ENCODE results near the gene HSF5.

Gene HSF5

GRCh38 chr17:58373923-58374322 is 114.3 kb downstream of the HSF5 start:
- no peak for ATAC-seq
- TF ChIP-seq CSDC2 (CRISPR knock-in tag; IDR thresholded peaks at IDR 0.05): no peak
- TF ChIP-seq SNAI2 (CRISPR knock-in tag; IDR thresholded peaks at IDR 0.05): no peak
- TF ChIP-seq CREB5 (CRISPR knock-in tag; IDR thresholded peaks at IDR 0.05; ENCODE audit: low read depth): no peak
- TF ChIP-seq ZNF565 (CRISPR knock-in tag; conservative IDR thresholded peaks at IDR 0.05; ENCODE audit: low read depth): no peak
- TF ChIP-seq BACH2 (CRISPR knock-in tag; IDR thresholded peaks at IDR 0.05; ENCODE audit: borderline replicate concordance): no peak
- no peak for TF ChIP-seq POU6F1 (CRISPR knock-in tag; IDR thresholded peaks at IDR 0.05; ENCODE audit: borderline replicate concordance, low read depth)
- no peak for TF ChIP-seq ZFP3 (CRISPR knock-in tag; IDR thresholded peaks at IDR 0.05)
- no peak for TF ChIP-seq ARNTL (CRISPR knock-in tag; IDR thresholded peaks at IDR 0.05; ENCODE audit: borderline replicate concordance, low read depth)

GRCh38 chr17:58373003-58373402 is 115.2 kb downstream of the HSF5 start:
- no peak for ATAC-seq

GRCh38 chr17:58371300-58371950 is 116.8 kb downstream of the HSF5 start:
- ATAC-seq: no peak
- no peak for TF ChIP-seq RARB (CRISPR knock-in tag; IDR thresholded peaks at IDR 0.05)

More at GRCh38 chr17:58373003-58373402, 115.2 kb downstream of the HSF5 start:
- no peak for TF ChIP-seq ESRRG (CRISPR knock-in tag; IDR thresholded peaks at IDR 0.05)
- no peak for TF ChIP-seq PATZ1 (CRISPR knock-in tag; IDR thresholded peaks at IDR 0.05; ENCODE audit: borderline replicate concordance)
- no peak for TF ChIP-seq ZNF565 (CRISPR knock-in tag; conservative IDR thresholded peaks at IDR 0.05; ENCODE audit: low read depth)

- no peak for ATAC-seq
- TF ChIP-seq RARB (CRISPR knock-in tag; IDR thresholded peaks at IDR 0.05): no peak
- TF ChIP-seq ZFP3 (CRISPR knock-in tag; IDR thresholded peaks at IDR 0.05): no peak
- no peak for TF ChIP-seq GLIS3 (CRISPR knock-in tag; IDR thresholded peaks at IDR 0.05)
- no peak for TF ChIP-seq ZNF70 (CRISPR knock-in tag; IDR thresholded peaks at IDR 0.05)
- no peak for TF ChIP-seq BACH2 (CRISPR knock-in tag; IDR thresholded peaks at IDR 0.05; ENCODE audit: borderline replicate concordance)
- no peak for TF ChIP-seq TSHZ2 (CRISPR knock-in tag; IDR thresholded peaks at IDR 0.05)
- no peak for TF ChIP-seq ARNTL (CRISPR knock-in tag; IDR thresholded peaks at IDR 0.05; ENCODE audit: borderline replicate concordance, low read depth)
- no peak for TF ChIP-seq ESRRG (CRISPR knock-in tag; IDR thresholded peaks at IDR 0.05)
- no peak for TF ChIP-seq PATZ1 (CRISPR knock-in tag; IDR thresholded peaks at IDR 0.05; ENCODE audit: borderline replicate concordance)
- no peak for TF ChIP-seq ZNF565 (CRISPR knock-in tag; conservative IDR thresholded peaks at IDR 0.05; ENCODE audit: low read depth)
- no peak for TF ChIP-seq TCF4 (CRISPR knock-in tag; IDR thresholded peaks at IDR 0.05; ENCODE audit: borderline replicate concordance)
- no peak for TF ChIP-seq SNAI2 (CRISPR knock-in tag; IDR thresholded peaks at IDR 0.05)
- no peak for TF ChIP-seq OSR1 (CRISPR knock-in tag; IDR thresholded peaks at IDR 0.05)
Observed at GRCh38 chr17:58370716-58371115, 117.5 kb downstream of the HSF5 start.
